Left lung (tissue), 10 donors: ENCODE data around the gene PRSS22. TPM values are rescaled to one million over a fixed set of nuclear protein-coding genes. Genes with fewer than 3 reads are reported as not detected.

Experiments
- ATAC-seq: fragments of 200-7000 bp; cut with Tn5 transposase; one replicate; pipeline ENCODE4 v1.9.1; 2020; ENCODE audit warnings: moderate library complexity
- DNase-seq, 4 donors: peaks; one replicate each; pipeline ENCODE4 v3.0.0-alpha.2; 2013 to 2020
- H3K27ac ChIP-seq, 2 donors: fragments of 200-600 bp; sonication (generic) in 1 of 2; one replicate each; pipeline versions ENCODE4 v1.5.0 to v1.8.0; 2020 to 2021
- H3K27me3 ChIP-seq, 2 donors: fragments of 200-600 bp; sonication (generic) in 1 of 2; one replicate each; pipeline versions ENCODE4 v1.5.0 to v1.8.0; 2020 to 2021
- H3K36me3 ChIP-seq, 2 donors: fragments of 200-600 bp; sonication (generic) in 1 of 2; one replicate each; pipeline versions ENCODE4 v1.5.0 to v1.8.0; 2020 to 2021
- H3K4me1 ChIP-seq, 2 donors: fragments of 200-600 bp; one replicate each; pipeline ENCODE4 v1.8.0; 2021
- H3K4me3 ChIP-seq, 2 donors: fragments of 200-600 bp; sonication (generic) in 1 of 2; one replicate each; pipeline versions ENCODE4 v1.5.0 to v1.8.0; 2020 to 2021; ENCODE audit warnings: mild to moderate bottlenecking in 1 of 2
- H3K9me3 ChIP-seq, 2 donors: fragments of 200-600 bp; sonication (generic) in 1 of 2; one replicate each; pipeline versions ENCODE4 v1.5.0 to v1.8.0; 2020 to 2021
- CTCF ChIP-seq, 2 donors: fragments of 200-600 bp; sonication (generic) in 1 of 2; IDR thresholded peaks; one replicate each; pipeline versions ENCODE4 v1.5.0 to v1.8.0; 2021; ENCODE audit warnings: antibody characterized with exemption in 2 of 2
- intact Hi-C, 2 donors: fragments of 100-400 bp; cut with DNase I; formaldehyde crosslinking; loops; one replicate each; pipeline versions ENCODE4 v1.11.2 to v1.14.2; 2022
- polyA plus RNA-seq, 6 donors: library from polyadenylated mRNA; unstranded; fragments of 120-200 nt; gene quantifications; one replicate each; pipeline ENCODE4 v1.2.1, GENCODE V29; 2013; ENCODE audit not compliant: insufficient read length in 6 of 6
- total RNA-seq, 2 donors: library from RNA; stranded (reverse); fragmentation: NEBNext Ultra II Directional; extraction: Animal tissue kit (Norgen Biotek cat#: 25700); gene quantifications; one replicate each; pipeline ENCODE4 v1.2.1, GENCODE V29; 2021
- donor health status: DM: no; HTN: yes; CAD: no.
- donor health status: DM: no; HTN: no; CAD: no.

Gene PRSS22
- total and polyA plus RNA-seq, 8 donors, result 11.9 to 17.3 (median 15.9) TPM

GRCh38 chr16:2839650-2840450 lies 18.1 kb downstream of the PRSS22 start:
- TF ChIP-seq CTCF (IDR thresholded peaks at IDR 0.05), result no peak
- Histone ChIP-seq H3K36me3 (no peaks in the 10 kb centered on the region), H3K4me3 (no peak overlapping the region), H3K27ac (no peak overlapping the region), H3K9me3 (no peaks in the 10 kb centered on the region), H3K4me1 (peaks cover 6 to 18% of the 10 kb centered on the region in 2 donors), H3K27me3 (peaks cover 0 to 6% of the 10 kb centered on the region in 2 donors)
- DNase-seq, result peak in 1 of 4 donors; percentile 46
- intact Hi-C loops, result no loop called here
- no peak for ATAC-seq

- H3K36me3 ChIP-seq, result no peaks in the 10 kb centered on the region
- peak; percentile 60 to 76 for TF ChIP-seq CTCF (IDR thresholded peaks at IDR 0.05)
- peak; percentile 82 for ATAC-seq
- no peak overlapping the region for H3K27ac ChIP-seq
- peaks cover 6 to 18% of the 10 kb centered on the region in 2 donors for H3K4me1 ChIP-seq
- peaks cover 0 to 6% of the 10 kb centered on the region in 2 donors for H3K27me3 ChIP-seq
- intact Hi-C loops, result no loop called here
- peak in 3 of 4 donors; percentile 64 to 88 (median 78) for DNase-seq
- no peak overlapping the region for H3K4me3 ChIP-seq
- H3K9me3 ChIP-seq, result no peaks in the 10 kb centered on the region
Observed at GRCh38 chr16:2838928-2839327, 19.0 kb downstream of the PRSS22 start.

DNA sequence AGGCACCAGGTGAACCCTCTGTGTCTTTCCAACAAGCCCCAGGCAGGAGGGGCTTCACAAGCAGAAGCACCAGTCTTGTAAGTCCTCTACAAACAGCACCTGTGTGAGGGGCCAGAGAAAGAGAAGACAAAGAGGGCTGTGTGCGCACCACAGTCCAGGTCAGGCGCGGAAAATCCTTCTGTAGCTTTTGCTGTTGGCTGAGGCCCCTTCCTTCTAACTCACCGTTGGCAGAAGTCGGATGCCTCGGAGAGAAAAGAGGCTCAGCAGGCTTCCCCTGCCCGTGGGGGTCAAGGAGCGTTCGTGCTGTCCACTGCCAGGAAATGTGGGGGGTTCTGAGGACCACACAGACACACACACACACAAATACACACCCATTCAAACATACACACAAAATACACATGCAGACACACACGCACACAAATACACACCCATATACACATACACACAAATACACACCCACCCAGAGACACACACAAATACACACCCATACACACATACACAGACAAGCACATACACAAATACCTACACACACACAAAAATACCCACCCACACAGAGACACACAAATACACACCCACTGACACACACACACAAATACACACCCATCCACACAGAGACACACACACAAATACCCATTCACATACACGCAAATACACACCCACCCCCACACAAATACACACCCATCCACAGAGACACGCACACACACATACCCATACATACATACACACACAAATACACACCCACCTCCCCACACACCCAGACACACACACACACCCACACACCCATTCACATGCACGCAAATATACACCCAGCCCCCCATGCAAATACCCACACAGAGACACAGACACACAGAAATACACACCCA lies 21.1 kb downstream of the PRSS22 start:
- TF ChIP-seq CTCF (IDR thresholded peaks at IDR 0.05), result no peak
- Histone ChIP-seq H3K9me3 (no peaks in the 10 kb centered on the region), H3K27ac (peak overlapping the region; percentile 56 to 68), H3K4me1 (peaks cover 3 to 7% of the 10 kb centered on the region in 2 donors), H3K27me3 (peaks cover 0 to 6% of the 10 kb centered on the region in 2 donors), H3K36me3 (no peaks in the 10 kb centered on the region), H3K4me3 (no peak overlapping the region)
- ATAC-seq, result no peak
- intact Hi-C loops, result no loop called here
- DNase-seq, result no peak

DNA sequence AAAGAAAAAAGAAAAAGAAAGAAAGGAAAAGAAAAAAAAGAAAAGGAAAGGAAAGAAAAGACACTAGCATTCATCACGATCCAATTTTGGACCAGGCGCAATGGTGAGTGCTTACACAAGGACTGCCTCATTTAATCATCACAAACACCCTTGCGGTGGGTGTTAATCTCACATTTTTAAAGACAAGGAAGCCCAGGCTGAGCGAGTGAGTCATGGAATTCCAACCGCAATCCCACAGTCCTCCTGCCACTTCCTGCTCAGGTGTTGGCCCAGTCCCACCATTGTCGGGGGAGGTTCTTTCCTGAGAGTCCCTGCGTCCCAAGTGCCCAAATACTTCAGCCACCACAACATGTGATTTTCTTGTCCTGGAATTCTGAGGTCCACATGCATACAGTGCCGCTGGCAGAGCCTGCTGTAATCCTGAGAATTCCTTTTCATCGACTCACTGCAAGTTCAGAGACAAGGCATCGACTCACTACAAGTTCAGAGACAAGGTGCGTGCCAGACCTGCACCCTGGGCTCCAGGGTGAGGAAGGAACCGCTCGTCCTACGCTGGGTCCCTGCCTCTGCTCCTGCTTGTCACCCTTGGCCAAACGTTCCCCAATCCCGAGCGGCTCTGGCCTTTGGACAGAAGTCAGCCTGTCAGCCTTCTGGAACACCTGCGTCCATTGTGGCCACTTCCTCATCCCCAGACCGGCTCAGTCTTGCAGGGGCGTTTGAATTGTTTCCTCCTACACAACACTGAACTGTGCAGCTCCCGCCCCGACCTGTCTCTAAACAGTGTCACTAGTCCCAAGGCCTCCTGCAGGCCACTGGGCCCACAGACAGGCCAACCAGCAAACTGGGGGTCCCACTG lies 22.1 kb downstream of the PRSS22 start:
- peak overlapping the region; percentile 56 to 68 for H3K27ac ChIP-seq
- no peaks in the 10 kb centered on the region for H3K36me3 ChIP-seq
- DNase-seq (peak in 2 of 4 donors; percentile 57 to 75), ATAC-seq (peak; percentile 83)
- H3K4me1 ChIP-seq, result no peaks in the 10 kb centered on the region
- intact Hi-C loops, result no loop called here
- no peak overlapping the region for H3K4me3 ChIP-seq
- no peak for TF ChIP-seq CTCF (IDR thresholded peaks at IDR 0.05)
- peaks cover 0 to 6% of the 10 kb centered on the region in 2 donors for H3K27me3 ChIP-seq
- no peaks in the 10 kb centered on the region for H3K9me3 ChIP-seq
